Activated CD4-positive, alpha-beta T cell treated with anti-CD3 and anti-CD28 coated beads, Interleukin-2, amount 10 ng/mL, durations not matched to agents 24 days and 14 days (primary cell): Measurements from ENCODE around the gene ADGRB3. TPM values are rescaled to one million over a fixed set of nuclear protein-coding genes. Genes with fewer than 3 reads are reported as not detected.

Source experiments
- DNase-seq: peaks from one replicate; pipeline ENCODE4 v3.0.0; 2022
- H3K27ac Mint-ChIP-seq: one replicate; pipeline ENCODE4 v1.8.0; 2022; ENCODE audit warnings: mild to moderate bottlenecking, mixed read lengths
- H3K27me3 Mint-ChIP-seq: one replicate; pipeline ENCODE4 v1.8.0; 2022; ENCODE audit warnings: mixed read lengths
- H3K36me3 Mint-ChIP-seq: one replicate; pipeline ENCODE4 v1.8.0; 2022; ENCODE audit warnings: low read depth, mild to moderate bottlenecking, mixed read lengths
- H3K4me1 Mint-ChIP-seq: one replicate; pipeline ENCODE4 v1.8.0; 2021; ENCODE audit warnings: mixed read lengths
- H3K4me3 Mint-ChIP-seq: one replicate; pipeline ENCODE4 v1.8.0; 2022; ENCODE audit warnings: mild to moderate bottlenecking, moderate library complexity, mixed read lengths
- H3K9me3 Mint-ChIP-seq: one replicate; pipeline ENCODE4 v1.8.0; 2021; ENCODE audit warnings: mixed read lengths
- intact Hi-C: fragments of 100-400 bp; cut with micrococcal nuclease; formaldehyde crosslinking; loops from one replicate; pipeline ENCODE4 v1.15.1; 2023
- total RNA-seq: library from RNA; stranded (reverse); gene quantifications from 2 replicates; pipeline ENCODE4 v1.2.3, GENCODE V29; 2022

The ADGRB3 gene
- total RNA-seq, 1 donor from 2014 or later, result not detected

GRCh38 chr6:69064226-69064625 lies 429.1 kb downstream of the ADGRB3 start:
- no peak for DNase-seq
- Mint-ChIP-seq H3K4me3 (no peak overlapping the region), H3K4me1 (no peaks in the 10 kb centered on the region), H3K9me3 (no peaks in the 10 kb centered on the region), H3K27me3 (no peaks in the 10 kb centered on the region), H3K27ac (no peak overlapping the region), H3K36me3 (no peaks in the 10 kb centered on the region)
- intact Hi-C loops, result no loop called here

GRCh38 chr6:69069881-69070280 lies 434.8 kb downstream of the ADGRB3 start:
- Mint-ChIP-seq H3K4me1 (no peaks in the 10 kb centered on the region), H3K27me3 (no peaks in the 10 kb centered on the region), H3K4me3 (no peak overlapping the region), H3K27ac (no peak overlapping the region), H3K9me3 (no peaks in the 10 kb centered on the region), H3K36me3 (no peaks in the 10 kb centered on the region)
- DNase-seq, result no peak
- intact Hi-C loops, result no loop called here

GRCh38 chr6:69072796-69073195 lies 437.7 kb downstream of the ADGRB3 start:
- H3K36me3 Mint-ChIP-seq, result no peaks in the 10 kb centered on the region
- H3K27ac Mint-ChIP-seq, result no peak overlapping the region
- H3K4me1 Mint-ChIP-seq, result no peaks in the 10 kb centered on the region
- DNase-seq, result no peak
- no peak overlapping the region for H3K4me3 Mint-ChIP-seq
- intact Hi-C loops, result no loop called here
- no peaks in the 10 kb centered on the region for H3K9me3 Mint-ChIP-seq
- H3K27me3 Mint-ChIP-seq, result no peaks in the 10 kb centered on the region

GRCh38 chr6:69084746-69085335 lies 449.8 kb downstream of the ADGRB3 start:
- Mint-ChIP-seq H3K4me3 (no peak overlapping the region), H3K27me3 (no peaks in the 10 kb centered on the region), H3K4me1 (no peaks in the 10 kb centered on the region), H3K27ac (no peak overlapping the region), H3K36me3 (no peaks in the 10 kb centered on the region), H3K9me3 (no peaks in the 10 kb centered on the region)
- DNase-seq, result no peak
- intact Hi-C loops, result no loop called here

GRCh38 chr6:69086689-69087088 lies 451.6 kb downstream of the ADGRB3 start:
- H3K4me3 Mint-ChIP-seq, result no peak overlapping the region
- intact Hi-C loops, result no loop called here
- no peaks in the 10 kb centered on the region for H3K9me3 Mint-ChIP-seq
- H3K27ac Mint-ChIP-seq, result no peak overlapping the region
- H3K27me3 Mint-ChIP-seq, result no peaks in the 10 kb centered on the region
- no peaks in the 10 kb centered on the region for H3K36me3 Mint-ChIP-seq
- no peaks in the 10 kb centered on the region for H3K4me1 Mint-ChIP-seq
- DNase-seq, result no peak

- Mint-ChIP-seq H3K9me3 (no peaks in the 10 kb centered on the region), H3K27me3 (no peaks in the 10 kb centered on the region), H3K4me3 (no peak overlapping the region), H3K36me3 (no peaks in the 10 kb centered on the region), H3K4me1 (no peaks in the 10 kb centered on the region), H3K27ac (no peak overlapping the region)
- no peak for DNase-seq
- intact Hi-C loops, result no loop called here
These were observed 454.5 kb downstream of the ADGRB3 start for GRCh38 chr6:69089539-69089938.

GRCh38 chr6:69090132-69090531 lies 455.1 kb downstream of the ADGRB3 start:
- no peaks in the 10 kb centered on the region for H3K4me1 Mint-ChIP-seq
- H3K36me3 Mint-ChIP-seq, result no peaks in the 10 kb centered on the region
- H3K9me3 Mint-ChIP-seq, result no peaks in the 10 kb centered on the region
- no peak overlapping the region for H3K4me3 Mint-ChIP-seq
- no peaks in the 10 kb centered on the region for H3K27me3 Mint-ChIP-seq
- DNase-seq, result no peak
- intact Hi-C loops, result no loop called here
- no peak overlapping the region for H3K27ac Mint-ChIP-seq

GRCh38 chr6:69096681-69097080 lies 461.6 kb downstream of the ADGRB3 start:
- intact Hi-C loops, result no loop called here
- Mint-ChIP-seq H3K4me1 (no peaks in the 10 kb centered on the region), H3K27me3 (no peaks in the 10 kb centered on the region), H3K27ac (no peak overlapping the region), H3K4me3 (no peak overlapping the region), H3K36me3 (no peaks in the 10 kb centered on the region), H3K9me3 (no peaks in the 10 kb centered on the region)
- DNase-seq, result no peak

- no peaks in the 10 kb centered on the region for H3K36me3 Mint-ChIP-seq
- no peaks in the 10 kb centered on the region for H3K4me1 Mint-ChIP-seq
- no peak overlapping the region for H3K27ac Mint-ChIP-seq
- no peaks in the 10 kb centered on the region for H3K9me3 Mint-ChIP-seq
- H3K4me3 Mint-ChIP-seq, result no peak overlapping the region
- intact Hi-C loops, result no loop called here
- no peak for DNase-seq
- H3K27me3 Mint-ChIP-seq, result no peaks in the 10 kb centered on the region
These were observed 462.9 kb downstream of the ADGRB3 start for GRCh38 chr6:69097948-69098347.

GRCh38 chr6:69098910-69099309 lies 463.8 kb downstream of the ADGRB3 start:
- no peaks in the 10 kb centered on the region for H3K9me3 Mint-ChIP-seq
- no peak for DNase-seq
- no peaks in the 10 kb centered on the region for H3K36me3 Mint-ChIP-seq
- intact Hi-C loops, result no loop called here
- H3K4me1 Mint-ChIP-seq, result no peaks in the 10 kb centered on the region
- no peaks in the 10 kb centered on the region for H3K27me3 Mint-ChIP-seq
- H3K4me3 Mint-ChIP-seq, result no peak overlapping the region
- no peak overlapping the region for H3K27ac Mint-ChIP-seq

- intact Hi-C loops, result no loop called here
- no peak overlapping the region for H3K4me3 Mint-ChIP-seq
- no peak overlapping the region for H3K27ac Mint-ChIP-seq
- H3K36me3 Mint-ChIP-seq, result no peaks in the 10 kb centered on the region
- no peaks in the 10 kb centered on the region for H3K9me3 Mint-ChIP-seq
- no peak for DNase-seq
- no peaks in the 10 kb centered on the region for H3K27me3 Mint-ChIP-seq
- no peaks in the 10 kb centered on the region for H3K4me1 Mint-ChIP-seq
These were observed 465.7 kb downstream of the ADGRB3 start for GRCh38 chr6:69100772-69101171.

GRCh38 chr6:69102416-69102815 lies 467.3 kb downstream of the ADGRB3 start:
- no peaks in the 10 kb centered on the region for H3K27me3 Mint-ChIP-seq
- H3K4me3 Mint-ChIP-seq, result no peak overlapping the region
- H3K4me1 Mint-ChIP-seq, result no peaks in the 10 kb centered on the region
- no peak for DNase-seq
- no peaks in the 10 kb centered on the region for H3K9me3 Mint-ChIP-seq
- intact Hi-C loops, result no loop called here
- no peaks in the 10 kb centered on the region for H3K36me3 Mint-ChIP-seq
- H3K27ac Mint-ChIP-seq, result no peak overlapping the region

GRCh38 chr6:69105288-69105687 lies 470.2 kb downstream of the ADGRB3 start:
- intact Hi-C loops, result no loop called here
- no peaks in the 10 kb centered on the region for H3K4me1 Mint-ChIP-seq
- no peak for DNase-seq
- H3K27ac Mint-ChIP-seq, result no peak overlapping the region
- no peaks in the 10 kb centered on the region for H3K9me3 Mint-ChIP-seq
- H3K4me3 Mint-ChIP-seq, result no peak overlapping the region
- no peaks in the 10 kb centered on the region for H3K27me3 Mint-ChIP-seq
- no peaks in the 10 kb centered on the region for H3K36me3 Mint-ChIP-seq

- H3K9me3 Mint-ChIP-seq, result no peaks in the 10 kb centered on the region
- H3K4me1 Mint-ChIP-seq, result no peaks in the 10 kb centered on the region
- intact Hi-C loops, result no loop called here
- no peak overlapping the region for H3K4me3 Mint-ChIP-seq
- DNase-seq, result no peak
- H3K27ac Mint-ChIP-seq, result no peak overlapping the region
- H3K36me3 Mint-ChIP-seq, result no peaks in the 10 kb centered on the region
- no peaks in the 10 kb centered on the region for H3K27me3 Mint-ChIP-seq
These were observed 471.4 kb downstream of the ADGRB3 start for GRCh38 chr6:69106511-69106910.

GRCh38 chr6:69111301-69111700 lies 476.2 kb downstream of the ADGRB3 start:
- Mint-ChIP-seq H3K27ac (no peak overlapping the region), H3K4me1 (no peaks in the 10 kb centered on the region), H3K4me3 (no peak overlapping the region), H3K36me3 (no peaks in the 10 kb centered on the region), H3K27me3 (no peaks in the 10 kb centered on the region), H3K9me3 (no peaks in the 10 kb centered on the region)
- DNase-seq, result no peak
- intact Hi-C loops, result no loop called here
